ENCODE results near the gene ZNF213.

Gene ZNF213

DNA sequence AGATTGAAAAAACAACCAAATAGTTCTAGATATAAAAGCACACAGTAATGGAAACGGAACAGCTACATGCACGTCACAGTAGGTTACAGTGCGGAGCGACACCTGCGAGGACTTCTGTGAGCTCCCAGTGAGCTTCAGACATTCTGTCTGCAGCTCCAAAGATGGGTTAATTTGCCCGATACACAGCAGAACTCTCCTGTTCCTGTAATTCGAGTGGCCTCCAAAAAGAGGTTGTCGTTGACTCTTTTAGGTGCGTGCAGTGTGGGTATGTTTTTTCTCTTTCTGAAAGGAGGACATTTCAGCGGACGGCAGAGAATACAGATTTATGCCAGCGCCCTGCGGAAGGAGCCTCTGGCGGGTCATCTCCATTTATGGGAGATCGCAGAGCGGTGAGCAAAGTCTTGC is 56.1 kb downstream of the ZNF213 start:
- Histone ChIP-seq H3K4me1 (ENCODE audit: low read length) (no peaks in the 10 kb centered on the region), H3K9me3 (replicated peaks; ENCODE audit: insufficient read depth, low read length) (no peaks in the 10 kb centered on the region), H3K4me3 (ENCODE audit: low read length) (no peak overlapping the region), H3K9ac (ENCODE audit: low read length) (no peak overlapping the region), H4K20me1 (ENCODE audit: insufficient read depth, low read length) (no peaks in the 10 kb centered on the region), H3F3A (ENCODE audit: insufficient read depth, low read length) (no peaks in the 10 kb centered on the region), H2AFZ (ENCODE audit: low read length) (no peak overlapping the region), H3K9me2 (replicated peaks; ENCODE audit: insufficient read depth, low read length) (no peaks in the 10 kb centered on the region), H3K36me3 (replicated peaks; ENCODE audit: insufficient read depth, low read length) (no peaks in the 10 kb centered on the region), H3K4me2 (ENCODE audit: low read depth, low read length) (peak overlapping the region; percentile 55; the same call in 1 of the 2 replicates), H3K27me3 (replicated peaks; ENCODE audit: insufficient read depth, low read length) (peaks cover 93% of the 10 kb centered on the region), H3K79me2 (ENCODE audit: low read length) (no peaks in the 10 kb centered on the region), H3K27ac (ENCODE audit: low read length) (no peak overlapping the region)
- DNase-seq, result no peak
- TF ChIP-seq CTCF (IDR thresholded peaks at IDR 0.05; ENCODE audit: low read length) (no peak), EZH2 (optimal IDR thresholded peaks at IDR 0.05; ENCODE audit: low read depth, low read length) (no peak), EZH2phosphoT487 (IDR thresholded peaks at IDR 0.05; ENCODE audit: low read length) (no peak)
